Transverse colon (tissue), 4 donors: ENCODE data around the gene FUT7.

Experiments
- CTCF ChIP-seq, 5 experiments: fragments of 200-600 bp in 3 of 5; fragments of 450-650 bp in 2 of 5; sonication (generic) in 3 of 5; IDR thresholded peaks; 1 replicate in 2 of 5; 2 replicates in 3 of 5; pipeline ENCODE4 v1.5.1; 2016 to 2017; ENCODE audit warnings: antibody characterized with exemption in 5 of 5, inconsistent platforms in 3 of 5, mild to moderate bottlenecking in 2 of 5, moderate library complexity in 1 of 5
- EP300 ChIP-seq: sonication (generic); formaldehyde crosslinking; IDR thresholded peaks from one replicate; pipeline ENCODE4 v1.6.1; 2017; ENCODE audit warnings: antibody characterized with exemption, low read depth
- POLR2A ChIP-seq: fragments of 450-650 bp; IDR thresholded peaks from one replicate; pipeline ENCODE4 v1.6.1; 2016; ENCODE audit warnings: antibody characterized with exemption, mild to moderate bottlenecking, moderate library complexity
- POLR2AphosphoS5 ChIP-seq, 3 donors: sonication (generic); formaldehyde crosslinking; IDR thresholded peaks; one replicate each; pipeline ENCODE4 v1.6.1; 2016; ENCODE audit warnings: antibody characterized with exemption in 3 of 3

- TF ChIP-seq CTCF (IDR thresholded peaks at IDR 0.05) = no peak
- no peak for TF ChIP-seq POLR2A
- TF ChIP-seq POLR2AphosphoS5 (IDR thresholded peaks at IDR 0.05) = no peak
- no peak for TF ChIP-seq EP300
Measured at GRCh38 chr9:136982232-136983051, 49.4 kb downstream of the FUT7 start, which contains the start of gene LCNL1.
